Progenitor cell of endocrine pancreas (in vitro differentiated cells): ENCODE data around the gene IRF2BP1. TPM values are rescaled to one million over a fixed set of nuclear protein-coding genes. Genes with fewer than 3 reads are reported as not detected.
"Not testable (repeated sequence)": the region's sequence is repeated elsewhere in the genome, so short reads cannot be mapped to it uniquely, and the experiment has no call there.

Experiments
- DNase-seq: peaks from one replicate; pipeline ENCODE4 v3.0.0; 2021; ENCODE audit warnings: low spot score; ENCODE audit not compliant: unreplicated experiment
- H3K27ac Mint-ChIP-seq: 2 replicates; pipeline ENCODE4 v1.8.0; 2021; ENCODE audit warnings: mild to moderate bottlenecking, moderate library complexity, mixed read lengths
- H3K27me3 Mint-ChIP-seq: 2 replicates; pipeline ENCODE4 v1.8.0; 2021; ENCODE audit warnings: mixed read lengths
- H3K36me3 Mint-ChIP-seq: 2 replicates; pipeline ENCODE4 v1.8.0; 2022; ENCODE audit warnings: mixed read lengths; ENCODE audit not compliant: insufficient read depth
- H3K4me1 Mint-ChIP-seq: 2 replicates; pipeline ENCODE4 v1.8.0; 2021; ENCODE audit warnings: low read depth, mixed read lengths
- H3K4me3 Mint-ChIP-seq: 2 replicates; pipeline ENCODE4 v1.8.0; 2021; ENCODE audit warnings: low read depth, mild to moderate bottlenecking, moderate library complexity, mixed read lengths
- H3K9me3 Mint-ChIP-seq: 2 replicates; pipeline ENCODE4 v1.8.0; 2021; ENCODE audit warnings: low read depth, mixed read lengths
- CTCF ChIP-seq: fragments of 200-600 bp; sonication (generic); IDR thresholded peaks from one replicate; pipeline ENCODE4 v1.5.0; 2021; ENCODE audit warnings: antibody characterized with exemption, mild to moderate bottlenecking; ENCODE audit not compliant: unreplicated experiment
- total RNA-seq: library from RNA; stranded (reverse); gene quantifications from 2 replicates; pipeline ENCODE4 v1.2.1, GENCODE V29; 2021

IRF2BP1 gene
- total RNA-seq, 1 donor from 2014 or later = 35.0 TPM

- no peak for TF ChIP-seq CTCF
- Mint-ChIP-seq H3K27ac (no peak overlapping the region), H3K4me1 (peaks cover 38% of the 10 kb centered on the region), H3K27me3 (no peaks in the 10 kb centered on the region), H3K36me3 (peaks cover 7% of the 10 kb centered on the region), H3K9me3 (no peaks in the 10 kb centered on the region), H3K4me3 (no peak overlapping the region)
- no peak for DNase-seq
These were observed 13.6 kb downstream of the IRF2BP1 start for GRCh38 chr19:45872095-45872919.

GRCh38 chr19:45870798-45871197 lies 15.1 kb downstream of the IRF2BP1 start:
- Mint-ChIP-seq H3K27ac (no peak overlapping the region), H3K9me3 (no peaks in the 10 kb centered on the region), H3K36me3 (peaks cover 7% of the 10 kb centered on the region), H3K27me3 (no peaks in the 10 kb centered on the region), H3K4me3 (no peak overlapping the region), H3K4me1 (peaks cover 41% of the 10 kb centered on the region)
- no peak for TF ChIP-seq CTCF
- DNase-seq = no peak

GRCh38 chr19:45867241-45867640 lies 18.7 kb downstream of the IRF2BP1 start:
- DNase-seq, H3K27me3 Mint-ChIP-seq, H3K36me3 Mint-ChIP-seq, H3K9me3 Mint-ChIP-seq: not testable (repeated sequence)
- peaks cover 30% of the 10 kb centered on the region for H3K4me1 Mint-ChIP-seq
- peak overlapping the region; percentile 49 for H3K27ac Mint-ChIP-seq
- H3K4me3 Mint-ChIP-seq = peak overlapping the region; percentile 89

- H3K27me3 Mint-ChIP-seq = no peaks in the 10 kb centered on the region
- H3K36me3 Mint-ChIP-seq = peaks cover under 1% of the 10 kb centered on the region
- H3K4me3 Mint-ChIP-seq = peak overlapping the region; percentile 89
- DNase-seq = no peak
- no peaks in the 10 kb centered on the region for H3K9me3 Mint-ChIP-seq
- H3K4me1 Mint-ChIP-seq = peaks cover 34% of the 10 kb centered on the region
- peak overlapping the region; percentile 89 for H3K27ac Mint-ChIP-seq
- TF ChIP-seq CTCF = no peak
These were observed 19.4 kb downstream of the IRF2BP1 start for GRCh38 chr19:45866400-45867176.

- no peak for TF ChIP-seq CTCF
- Mint-ChIP-seq H3K4me1 (peaks cover 34% of the 10 kb centered on the region), H3K36me3 (no peaks in the 10 kb centered on the region), H3K27ac (peak overlapping the region; percentile 89), H3K4me3 (peak overlapping the region; percentile 89), H3K27me3 (no peaks in the 10 kb centered on the region), H3K9me3 (no peaks in the 10 kb centered on the region)
- no peak for DNase-seq
These were observed 20.5 kb downstream of the IRF2BP1 start for GRCh38 chr19:45865269-45865948.
